ENCODE data around the gene ASB6.
A peak's percentile ranks its signal among the peaks of the same experiment; 100 is the strongest.

ASB6 gene

GRCh38 chr9:129641750-129642585, at the start of gene ASB6:
Gene ASB6 (minus strand): TSS chr9:129642151. CDS start chr9:129641999, 152 bp downstream.
- DNase-seq: peak; percentile 88 to 98 (median 90)

- no peak for DNase-seq
Observed at GRCh38 chr9:129688285-129689043, 46.5 kb upstream of the ASB6 start.

DNA sequence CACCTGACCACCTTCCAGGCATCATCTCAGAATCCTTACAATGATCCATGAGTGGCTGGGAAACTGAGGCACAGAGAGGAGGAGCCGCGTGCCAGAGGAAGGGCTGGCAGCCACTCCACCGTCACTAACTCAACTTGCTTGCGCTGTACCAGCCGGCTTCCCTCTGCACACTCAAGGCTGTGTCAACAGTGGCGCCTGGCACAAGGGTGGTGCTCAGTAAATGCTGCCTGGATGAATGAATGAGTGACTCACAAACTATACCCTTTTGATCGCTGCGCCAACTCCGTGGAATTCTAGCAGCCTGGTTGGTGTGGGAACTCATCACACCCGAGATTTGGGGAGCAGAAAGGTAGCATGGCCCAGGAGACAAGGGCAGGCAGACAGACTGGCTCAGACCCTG, 45.4 kb upstream of the ASB6 start:
- DNase-seq: no peak

- DNase-seq: no peak
Observed at GRCh38 chr9:129686736-129687135, 44.8 kb upstream of the ASB6 start.

- no peak for DNase-seq
Observed at GRCh38 chr9:129685933-129686259, 43.9 kb upstream of the ASB6 start.

DNA sequence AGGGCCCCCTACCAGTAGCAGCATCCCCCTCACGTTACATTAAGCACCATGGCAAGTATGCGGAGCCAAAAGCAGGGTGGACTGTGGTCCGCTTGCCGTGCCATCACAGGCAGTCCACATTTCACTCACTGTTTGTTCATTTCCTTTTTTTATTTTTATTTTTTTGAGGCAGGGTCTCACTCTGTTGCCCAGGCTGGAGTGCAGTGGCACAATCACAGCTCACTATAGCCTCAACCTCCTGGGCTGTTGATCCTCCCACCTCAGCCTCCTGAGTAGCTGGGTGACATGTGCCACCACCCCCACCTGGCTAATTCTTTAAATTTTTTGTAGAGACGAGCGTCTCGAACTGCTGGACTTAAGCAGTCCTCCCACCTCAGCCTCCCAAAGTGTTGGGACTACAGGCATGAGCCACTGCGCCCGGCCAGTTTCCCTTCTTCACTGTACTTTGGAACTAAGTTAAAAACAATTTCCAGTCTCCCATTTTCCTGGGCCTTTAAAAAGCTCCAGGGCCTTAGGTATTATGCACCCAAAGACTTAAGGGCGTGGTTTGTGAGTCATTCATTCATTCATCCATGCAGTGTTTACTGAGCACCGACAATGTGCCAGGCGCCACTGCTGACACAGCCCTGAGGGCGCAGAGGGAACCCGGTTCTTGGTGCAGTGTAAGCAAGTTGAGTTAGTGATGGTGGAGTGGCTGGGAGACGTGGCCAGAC, 43.4 kb upstream of the ASB6 start:
- DNase-seq: no peak

GRCh38 chr9:129682381-129682780, 40.4 kb upstream of the ASB6 start:
- no peak for DNase-seq

- DNase-seq: no peak
Observed at GRCh38 chr9:129681924-129682323, 40.0 kb upstream of the ASB6 start.

GRCh38 chr9:129679537-129679936, 37.6 kb upstream of the ASB6 start:
- DNase-seq: no peak

DNA sequence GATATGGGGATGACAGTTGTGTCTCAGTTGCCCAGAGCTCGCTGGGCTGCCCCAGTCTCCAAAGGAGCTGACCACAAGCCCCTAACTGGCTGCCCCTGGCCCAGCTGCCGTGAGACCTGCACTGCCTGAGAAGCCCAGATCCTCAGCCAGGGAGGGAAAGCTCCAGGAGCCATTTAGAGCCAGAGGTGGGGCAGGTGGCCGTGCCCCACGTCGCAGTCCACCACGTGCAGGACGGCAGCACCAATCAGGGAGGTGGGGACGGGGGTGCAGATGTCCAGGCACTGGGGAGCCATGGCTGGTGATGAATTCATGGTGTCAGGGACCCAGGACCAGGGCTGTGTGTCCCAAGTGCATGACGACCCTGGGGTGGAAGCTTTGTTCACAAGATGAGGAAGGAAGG, 36.9 kb upstream of the ASB6 start:
- DNase-seq: no peak

DNA sequence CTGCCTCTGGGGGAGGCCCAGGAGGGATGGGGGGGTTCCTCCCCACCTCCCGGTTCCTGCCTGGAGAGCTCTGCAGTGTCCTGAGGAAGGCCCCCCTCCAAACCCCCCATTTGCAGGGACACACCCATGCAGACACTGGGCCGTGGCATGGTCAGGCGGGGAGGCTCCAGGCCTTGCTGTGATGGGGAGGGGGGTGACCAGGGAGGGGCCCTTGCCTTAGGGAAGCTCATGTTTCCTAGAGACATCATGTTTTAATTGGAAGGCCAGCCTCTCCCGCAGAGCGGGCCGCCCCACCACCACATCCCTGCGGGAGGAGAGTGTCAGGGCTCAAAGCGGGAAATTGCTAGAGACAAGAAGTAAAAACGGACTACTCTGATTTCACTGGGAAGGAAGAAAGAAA, 35.5 kb upstream of the ASB6 start:
- DNase-seq: no peak

DNA sequence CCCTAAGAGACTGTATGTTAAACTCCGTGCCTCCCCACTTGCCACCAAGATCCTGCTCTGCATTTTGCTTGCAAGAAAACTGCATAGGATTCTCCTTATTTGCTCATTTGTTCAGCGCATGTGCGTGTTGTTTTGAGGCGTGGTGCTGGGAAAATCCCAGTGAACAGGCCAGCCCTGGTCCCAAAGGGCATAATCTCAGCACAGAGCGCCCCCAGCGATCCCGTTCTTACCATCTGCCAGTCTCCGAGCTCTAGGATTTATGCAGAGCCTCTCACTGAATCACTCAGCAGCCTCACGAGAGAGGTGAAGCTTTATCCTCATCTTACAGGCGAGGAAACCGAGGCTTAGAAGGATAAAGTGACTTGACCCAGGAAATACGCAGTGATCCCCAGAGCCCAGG, 35.0 kb upstream of the ASB6 start:
- no peak for DNase-seq

GRCh38 chr9:129676287-129676686, 34.3 kb upstream of the ASB6 start:
- DNase-seq: no peak

GRCh38 chr9:129675620-129676019, 33.7 kb upstream of the ASB6 start:
- DNase-seq: no peak

DNA sequence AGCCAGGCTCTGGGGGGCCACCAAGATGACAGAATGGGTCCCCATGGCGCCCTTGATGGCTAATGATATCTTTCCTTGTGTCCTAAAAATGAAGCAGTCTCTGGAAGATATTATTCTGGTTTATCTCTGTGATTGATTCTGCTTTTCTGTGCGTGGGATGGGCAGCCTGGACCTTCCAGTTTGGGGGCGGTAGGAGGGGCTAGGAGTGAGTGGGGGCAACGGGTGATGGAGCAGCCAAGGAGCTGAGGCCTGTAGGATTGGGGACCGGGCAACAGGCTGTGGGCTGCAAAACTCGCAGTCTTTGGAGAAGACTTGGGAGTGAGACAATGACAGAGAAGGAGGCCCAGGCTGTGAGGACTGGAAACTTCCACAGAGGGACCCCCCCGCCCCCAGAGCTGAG, 32.3 kb upstream of the ASB6 start:
- DNase-seq: no peak

DNA sequence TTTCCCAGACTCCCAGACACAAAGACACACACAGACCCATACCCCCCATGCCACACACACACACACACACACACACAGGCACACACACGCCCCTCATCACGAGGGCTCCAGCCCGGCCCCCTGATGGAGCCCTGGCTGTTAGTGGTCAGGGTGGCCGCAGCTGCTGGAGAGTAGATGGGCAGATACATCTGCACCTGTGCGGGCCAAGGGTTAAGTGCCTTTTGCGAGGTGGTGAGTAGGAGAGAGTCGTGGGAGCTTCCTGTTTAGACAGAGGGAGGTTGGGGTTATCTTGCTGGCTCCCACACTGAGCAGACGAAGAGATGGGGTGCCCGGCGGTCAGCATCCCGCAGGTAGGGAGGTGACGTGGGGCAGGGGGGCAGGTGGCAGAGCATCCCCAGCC, 31.7 kb upstream of the ASB6 start:
- DNase-seq: no peak

DNA sequence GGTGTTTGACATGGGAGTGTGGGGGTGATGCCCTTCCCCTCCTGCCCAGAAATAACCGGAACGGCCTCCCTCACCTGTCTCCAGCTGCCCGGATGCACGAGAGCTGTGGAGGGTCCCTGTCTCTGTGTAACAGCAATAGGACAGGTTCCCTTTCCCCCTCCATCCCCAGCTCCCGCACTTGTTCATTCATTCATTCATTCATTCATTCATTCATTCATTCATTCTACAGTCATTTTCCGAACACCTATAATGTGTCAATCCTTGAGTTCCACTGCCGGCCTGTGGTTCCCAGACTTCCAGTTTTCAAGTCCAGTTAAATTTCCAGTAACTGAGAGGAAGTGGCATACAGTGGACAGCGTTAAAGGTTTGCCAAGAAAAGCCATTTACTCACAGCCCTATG, 30.8 kb upstream of the ASB6 start:
- no peak for DNase-seq

DNA sequence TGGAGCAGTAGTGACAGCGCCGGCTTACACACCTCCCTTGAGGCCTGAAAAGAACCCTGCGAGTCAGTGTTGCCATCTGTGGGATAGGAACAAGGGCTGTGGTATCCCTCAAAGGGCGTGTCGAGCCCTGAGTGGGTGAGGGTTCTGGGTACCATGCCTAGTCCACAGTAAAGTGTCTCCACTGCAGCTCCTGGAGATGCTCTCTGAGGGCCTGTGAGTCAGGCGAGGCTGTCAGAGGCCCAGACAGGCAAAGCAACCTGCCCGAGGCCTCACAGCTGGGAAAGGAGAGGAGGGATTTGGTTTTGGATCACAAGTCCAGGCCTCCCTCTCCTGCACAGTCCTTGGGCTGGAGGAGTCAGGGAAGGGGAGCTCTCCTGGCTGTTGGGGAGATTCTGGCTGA, 29.6 kb upstream of the ASB6 start:
- DNase-seq: no peak

DNA sequence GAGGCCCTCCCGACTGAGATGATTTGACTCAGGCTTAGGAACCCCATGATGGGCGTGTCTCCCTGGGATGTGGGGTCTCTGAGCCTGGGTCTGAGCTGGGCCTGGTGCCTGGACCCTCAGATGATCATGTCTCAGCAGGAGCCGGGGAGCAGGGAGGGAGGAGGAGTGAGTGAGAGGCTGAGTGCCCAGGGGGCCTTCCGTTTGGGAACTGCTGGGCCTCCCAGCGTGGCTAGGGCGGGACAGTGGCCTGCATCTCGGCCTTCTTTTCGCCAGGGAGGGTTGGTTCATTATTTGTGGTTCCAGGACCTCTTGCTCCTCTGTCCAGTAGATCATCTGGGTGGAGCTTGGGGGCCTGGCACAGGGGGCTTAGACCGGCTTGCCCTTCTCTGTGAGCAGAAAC, 29.1 kb upstream of the ASB6 start:
- no peak for DNase-seq

- DNase-seq: no peak
Observed at GRCh38 chr9:129669946-129670345, 28.0 kb upstream of the ASB6 start.

DNA sequence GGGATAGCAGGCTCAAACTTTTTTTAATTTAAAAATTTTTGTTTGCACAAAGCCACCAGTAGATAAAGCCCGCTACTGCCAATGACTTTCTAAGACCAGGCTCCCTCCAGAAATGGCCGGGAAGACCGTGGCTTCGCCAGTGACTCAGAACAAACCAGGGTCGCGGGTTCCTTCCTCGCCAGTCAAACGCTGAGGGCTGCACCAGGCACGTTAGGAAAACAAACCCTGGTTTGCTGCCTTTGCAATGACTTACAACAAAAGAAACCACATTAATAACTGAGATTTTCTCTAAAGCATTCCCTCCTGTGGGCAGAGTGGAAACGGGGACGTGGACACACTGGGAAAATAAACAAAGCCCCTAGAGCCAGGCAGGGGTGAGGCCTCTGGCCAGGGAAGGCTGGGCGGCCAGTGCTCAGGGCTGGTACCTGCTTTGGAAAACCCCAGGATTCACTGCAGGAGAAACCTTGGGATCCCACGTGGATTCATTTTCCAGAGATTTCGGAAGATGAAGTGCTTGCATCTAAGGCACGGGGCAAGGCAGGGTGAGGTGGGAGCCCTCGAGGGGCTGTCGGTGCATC, 27.3 kb upstream of the ASB6 start:
- no peak for DNase-seq

GRCh38 chr9:129667850-129668249, 25.9 kb upstream of the ASB6 start:
- no peak for DNase-seq

GRCh38 chr9:129667378-129667777, 25.4 kb upstream of the ASB6 start:
- DNase-seq: no peak

DNA sequence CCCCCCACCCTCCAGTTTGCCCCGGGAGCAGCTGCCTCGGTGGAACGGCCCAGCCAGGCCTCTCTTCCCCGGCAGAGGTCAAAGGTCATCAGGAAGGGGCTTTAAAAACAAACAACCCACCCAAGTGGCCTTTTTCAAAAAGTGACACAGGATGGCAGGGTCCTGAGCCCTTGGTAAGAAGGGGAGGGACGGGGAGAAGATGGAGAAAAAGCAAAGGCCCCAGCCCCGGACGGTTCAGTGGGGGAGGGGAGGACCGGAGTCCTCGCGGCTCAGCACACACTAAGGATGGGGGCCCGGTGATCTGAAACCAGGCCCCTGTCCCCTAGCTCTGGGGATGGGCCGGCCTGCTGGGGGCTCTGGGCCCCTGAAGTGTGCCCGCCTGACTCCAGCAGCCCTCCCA, 24.6 kb upstream of the ASB6 start:
- DNase-seq: no peak
